ENCODE data around the gene ZBTB16. TPM values are rescaled to one million over a fixed set of nuclear protein-coding genes. Genes with fewer than 3 reads are reported as not detected.

ZBTB16 gene
- total RNA-seq, 1 experiment from 2014 or later, result not detected

GRCh38 chr11:114166362-114166761 is 106.9 kb downstream of the ZBTB16 start:
- no peak for DNase-seq (ENCODE audit: low spot score)

GRCh38 chr11:114166897-114167323 is 107.4 kb downstream of the ZBTB16 start:
- DNase-seq (ENCODE audit: low spot score), result no peak

- no peak for DNase-seq (ENCODE audit: low spot score)
Observed at GRCh38 chr11:114167355-114167754, 107.8 kb downstream of the ZBTB16 start.

- DNase-seq (ENCODE audit: low spot score), result no peak
Observed at GRCh38 chr11:114167771-114168448, 108.4 kb downstream of the ZBTB16 start.

- DNase-seq (ENCODE audit: low spot score), result no peak
Observed at GRCh38 chr11:114168691-114169090, 109.2 kb downstream of the ZBTB16 start.

GRCh38 chr11:114169321-114169749 is 109.8 kb downstream of the ZBTB16 start:
- DNase-seq (ENCODE audit: low spot score), result no peak

GRCh38 chr11:114169821-114170220 is 110.3 kb downstream of the ZBTB16 start:
- DNase-seq (ENCODE audit: low spot score), result no peak

GRCh38 chr11:114170226-114170625 is 110.7 kb downstream of the ZBTB16 start:
- no peak for DNase-seq (ENCODE audit: low spot score)

- no peak for DNase-seq (ENCODE audit: low spot score)
Observed at GRCh38 chr11:114171257-114172054, 111.9 kb downstream of the ZBTB16 start.

- DNase-seq (ENCODE audit: low spot score), result no peak
Observed at GRCh38 chr11:114172055-114172861, 112.7 kb downstream of the ZBTB16 start.

GRCh38 chr11:114172871-114173444 is 113.4 kb downstream of the ZBTB16 start:
- DNase-seq (ENCODE audit: low spot score), result no peak

GRCh38 chr11:114173843-114174242 is 114.3 kb downstream of the ZBTB16 start:
- DNase-seq (ENCODE audit: low spot score), result no peak

GRCh38 chr11:114174712-114175495 is 115.4 kb downstream of the ZBTB16 start:
- DNase-seq (ENCODE audit: low spot score), result no peak

- no peak for DNase-seq (ENCODE audit: low spot score)
Observed at GRCh38 chr11:114175706-114176105, 116.2 kb downstream of the ZBTB16 start.

GRCh38 chr11:114176321-114176720 is 116.8 kb downstream of the ZBTB16 start:
- no peak for DNase-seq (ENCODE audit: low spot score)

GRCh38 chr11:114178656-114179055 is 119.1 kb downstream of the ZBTB16 start:
- no peak for DNase-seq (ENCODE audit: low spot score)

- DNase-seq (ENCODE audit: low spot score), result no peak
Observed at GRCh38 chr11:114179234-114179941, 119.9 kb downstream of the ZBTB16 start.

- DNase-seq (ENCODE audit: low spot score), result peak; percentile 53
Observed at GRCh38 chr11:114180301-114181055, 121.0 kb downstream of the ZBTB16 start.

- DNase-seq (ENCODE audit: low spot score), result no peak
Observed at GRCh38 chr11:114181195-114181594, 121.7 kb downstream of the ZBTB16 start.

All from HT-29 (cell line).